A204.1 (cell line): ENCODE data around the gene LRRC46.

ENCODE experiments used
- FAIRE-seq: peaks from 2 replicates; lab custom pipeline; 2012; peaks lifted over from hg19 to GRCh38; lab: Jason Lieb, UNC

The LRRC46 gene

GRCh38 chr17:47810200-47810821 is 21.2 kb upstream of the LRRC46 start:
- no peak for FAIRE-seq

DNA sequence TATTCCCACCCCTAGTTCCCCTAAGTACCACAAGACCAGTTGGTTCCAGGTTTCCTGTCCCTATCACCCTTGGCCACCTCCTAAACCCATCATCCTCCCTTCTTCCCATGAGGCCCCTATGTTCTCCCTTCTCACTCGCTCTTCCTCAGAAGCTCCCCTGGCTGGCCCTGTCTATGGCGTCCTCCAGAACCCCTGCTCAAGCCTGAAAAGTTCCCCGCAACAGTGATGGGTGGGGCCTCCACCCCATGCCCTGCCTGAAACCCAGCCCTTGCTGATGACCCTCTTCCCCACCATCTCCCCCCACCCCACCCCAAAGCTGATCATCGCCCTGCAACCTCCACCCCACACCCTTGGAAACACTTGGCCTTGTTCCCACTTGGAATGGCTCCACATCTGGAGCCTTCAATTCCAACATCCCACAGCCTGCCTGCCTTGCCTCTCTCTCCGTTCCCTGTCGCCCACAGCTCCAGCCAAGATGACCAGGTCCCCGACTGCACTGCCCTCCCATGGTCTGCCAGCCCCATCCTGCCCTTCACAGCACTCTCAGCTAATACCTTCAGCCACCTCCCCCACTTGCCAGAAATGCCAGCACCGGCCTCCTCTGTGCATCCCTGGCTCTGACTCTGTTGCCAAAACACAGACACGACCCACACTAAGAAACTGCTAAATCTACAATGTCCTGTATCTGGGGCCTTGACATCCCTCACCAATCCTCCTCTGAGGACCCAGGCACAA is 20.4 kb upstream of the LRRC46 start:
- no peak for FAIRE-seq

- no peak for FAIRE-seq
Measured at GRCh38 chr17:47811709-47812108, 19.8 kb upstream of the LRRC46 start.

GRCh38 chr17:47812146-47812920 is 19.1 kb upstream of the LRRC46 start:
- FAIRE-seq, result no peak

DNA sequence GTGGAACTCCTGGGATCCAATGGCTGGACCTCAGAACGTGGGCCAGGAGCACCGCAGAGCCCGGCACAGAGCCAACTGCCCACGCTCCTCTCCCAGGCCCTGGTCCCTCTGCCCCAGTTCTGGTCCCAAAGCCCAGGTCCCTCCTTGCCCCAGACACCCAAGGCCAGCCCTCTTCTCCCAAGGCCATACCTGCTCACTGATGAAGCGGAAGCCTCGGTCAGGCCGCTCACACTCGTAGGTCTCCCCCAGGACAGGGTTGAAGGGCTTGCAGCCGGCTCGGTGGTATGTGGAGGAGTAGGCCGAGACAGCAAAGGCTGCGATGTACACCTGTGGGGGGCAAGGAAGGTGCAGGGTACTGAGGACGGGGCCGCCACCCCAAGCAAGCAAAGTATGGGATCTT is 18.4 kb upstream of the LRRC46 start:
- FAIRE-seq, result no peak

GRCh38 chr17:47813512-47814031 is 17.9 kb upstream of the LRRC46 start:
- no peak for FAIRE-seq

DNA sequence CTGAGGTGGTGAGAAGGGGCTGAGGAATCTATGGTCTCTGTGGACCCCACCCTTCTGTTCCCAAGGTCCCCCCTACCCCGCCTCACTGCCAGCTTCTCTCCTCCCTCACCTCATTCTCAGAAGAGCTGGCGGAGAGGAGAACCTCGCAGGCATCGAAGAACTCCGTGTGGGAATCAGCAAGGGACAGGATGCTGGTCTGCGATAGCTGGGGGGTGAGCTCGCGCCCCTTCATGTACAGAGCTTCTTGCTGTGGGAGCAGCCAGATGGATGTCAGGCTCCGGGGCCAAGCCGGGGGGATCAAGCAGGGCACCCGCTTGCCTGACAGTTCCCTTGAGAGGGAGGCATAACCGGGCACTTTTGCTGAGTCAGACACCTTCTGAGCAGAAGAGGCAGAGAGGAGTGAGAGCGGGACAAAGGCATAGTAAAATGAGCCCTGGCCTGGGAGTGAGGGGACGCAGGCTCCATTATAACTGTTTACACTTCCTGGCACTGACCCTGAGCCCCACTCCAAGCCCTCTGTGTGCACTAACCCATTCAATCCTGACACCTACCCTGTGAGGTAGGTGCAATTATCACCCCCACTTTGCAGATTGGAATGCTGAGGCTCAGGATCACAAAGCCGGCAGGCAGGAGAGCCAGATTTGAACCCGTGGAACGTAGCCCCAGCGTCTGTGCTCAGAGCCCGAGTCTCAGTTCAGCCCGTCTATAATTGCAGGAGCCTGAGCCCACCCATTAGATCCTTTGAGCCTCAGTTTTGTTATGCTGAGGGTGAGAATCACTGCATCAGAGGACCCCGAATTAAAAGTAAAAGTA is 16.2 kb upstream of the LRRC46 start:
- no peak for FAIRE-seq

DNA sequence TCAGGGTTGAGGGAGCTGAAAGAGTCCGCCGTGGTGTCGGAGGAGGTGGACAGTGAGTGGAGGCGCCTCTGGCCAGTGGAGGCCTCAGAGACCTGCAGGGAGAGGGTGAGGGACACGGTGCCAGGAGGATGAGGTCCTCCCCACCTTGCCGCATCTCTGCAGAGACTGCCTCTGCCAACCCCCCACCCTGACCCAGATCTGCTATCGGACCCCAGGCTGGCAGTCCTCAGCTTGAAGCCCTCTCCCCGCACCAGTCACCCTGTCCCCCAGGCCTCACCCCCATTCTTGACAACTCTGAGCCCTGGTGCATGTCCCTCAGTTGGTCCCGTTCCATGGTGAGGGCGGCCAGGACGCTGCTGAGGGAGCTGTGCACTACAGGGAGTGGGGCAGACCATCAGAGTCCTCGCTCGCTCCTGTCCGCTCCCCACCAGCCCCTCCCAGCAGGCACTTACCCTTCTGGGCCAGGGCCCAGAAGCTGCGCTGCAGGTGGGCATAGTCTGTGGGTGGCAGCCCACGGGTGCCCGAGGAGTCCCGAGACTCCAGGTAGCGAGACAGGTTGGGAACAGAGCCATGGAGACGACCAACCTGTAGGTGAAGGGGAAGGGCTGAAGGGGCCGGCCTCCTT is 15.2 kb upstream of the LRRC46 start:
- FAIRE-seq, result no peak

GRCh38 chr17:47816947-47817346 is 14.5 kb upstream of the LRRC46 start:
- no peak for FAIRE-seq

- no peak for FAIRE-seq
Measured at GRCh38 chr17:47818002-47818695, 13.3 kb upstream of the LRRC46 start.

- no peak for FAIRE-seq
Measured at GRCh38 chr17:47819475-47819874, 12.0 kb upstream of the LRRC46 start.

GRCh38 chr17:47820033-47820789 is 11.3 kb upstream of the LRRC46 start:
- no peak for FAIRE-seq

GRCh38 chr17:47821031-47821423 is 10.4 kb upstream of the LRRC46 start:
- no peak for FAIRE-seq

- no peak for FAIRE-seq
Measured at GRCh38 chr17:47821424-47822391, 9.8 kb upstream of the LRRC46 start, which contains the start of gene OSBPL7. OSBPL7 (minus strand) TSS chr17:47821794; CDS start chr17:47820278, 1,516 bp downstream.

DNA sequence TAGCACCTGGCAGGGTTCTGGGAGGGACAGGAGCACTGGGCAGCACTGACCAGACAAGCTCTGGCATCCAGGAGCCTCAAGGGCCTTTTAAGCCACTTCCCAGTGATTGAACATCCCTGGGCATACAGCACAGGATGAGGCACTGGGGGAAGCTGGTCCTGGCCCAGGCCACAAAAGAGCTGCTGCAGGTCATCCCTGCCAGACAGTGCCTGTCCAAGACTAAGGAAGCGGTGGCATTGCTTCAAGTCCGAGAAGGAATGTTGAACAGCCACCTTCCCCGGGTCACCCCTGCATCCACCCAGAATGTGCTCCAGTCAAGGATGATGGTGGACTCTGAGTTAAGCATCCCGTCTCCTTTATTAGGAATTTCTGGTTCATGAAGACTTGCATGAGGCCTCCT is 8.7 kb upstream of the LRRC46 start:
- FAIRE-seq, result no peak

GRCh38 chr17:47823519-47823918 is 8.0 kb upstream of the LRRC46 start:
- no peak for FAIRE-seq

GRCh38 chr17:47829870-47830269 is 1.6 kb upstream of the LRRC46 start:
- FAIRE-seq, result no peak

DNA sequence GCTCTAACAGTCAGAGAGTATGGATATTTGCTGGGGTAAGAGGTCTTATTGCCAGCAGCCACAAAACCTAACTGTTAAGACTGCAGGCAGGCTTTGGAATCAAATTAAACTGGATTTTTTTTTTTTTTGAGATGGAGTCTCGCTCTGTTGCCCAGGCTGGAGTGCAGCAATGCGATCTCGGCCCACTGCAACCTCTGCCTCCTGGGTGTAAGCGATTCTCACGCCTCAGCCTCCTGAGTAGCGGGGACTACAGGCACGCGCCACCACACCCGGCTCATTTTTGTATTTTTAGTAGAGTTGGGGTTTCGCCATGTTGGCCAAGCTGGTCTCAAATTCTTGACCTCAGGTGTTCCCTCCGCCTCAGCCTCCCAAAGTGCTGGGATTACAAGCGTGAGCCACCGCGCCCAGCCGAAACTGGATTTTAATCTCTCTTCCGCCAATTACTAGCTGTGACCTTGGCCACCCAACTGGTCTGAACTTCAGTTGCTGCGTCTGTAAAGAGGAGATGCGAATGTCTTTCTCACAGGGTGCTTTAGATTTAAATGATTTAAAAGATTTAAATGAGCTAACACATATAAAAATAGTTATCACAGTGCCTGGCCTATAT is 971 bp upstream of the LRRC46 start:
- FAIRE-seq, result no peak

- no peak for FAIRE-seq
Measured at GRCh38 chr17:47831934-47832327, 461 bp downstream of the LRRC46 start.
